ENCODE results near the gene NREP. TPM values are rescaled to one million over a fixed set of nuclear protein-coding genes. Genes with fewer than 3 reads are reported as not detected.

The NREP gene
- polyA plus RNA-seq, 3 donors, result 16.6 to 23.6 (median 17.1) TPM

DNA sequence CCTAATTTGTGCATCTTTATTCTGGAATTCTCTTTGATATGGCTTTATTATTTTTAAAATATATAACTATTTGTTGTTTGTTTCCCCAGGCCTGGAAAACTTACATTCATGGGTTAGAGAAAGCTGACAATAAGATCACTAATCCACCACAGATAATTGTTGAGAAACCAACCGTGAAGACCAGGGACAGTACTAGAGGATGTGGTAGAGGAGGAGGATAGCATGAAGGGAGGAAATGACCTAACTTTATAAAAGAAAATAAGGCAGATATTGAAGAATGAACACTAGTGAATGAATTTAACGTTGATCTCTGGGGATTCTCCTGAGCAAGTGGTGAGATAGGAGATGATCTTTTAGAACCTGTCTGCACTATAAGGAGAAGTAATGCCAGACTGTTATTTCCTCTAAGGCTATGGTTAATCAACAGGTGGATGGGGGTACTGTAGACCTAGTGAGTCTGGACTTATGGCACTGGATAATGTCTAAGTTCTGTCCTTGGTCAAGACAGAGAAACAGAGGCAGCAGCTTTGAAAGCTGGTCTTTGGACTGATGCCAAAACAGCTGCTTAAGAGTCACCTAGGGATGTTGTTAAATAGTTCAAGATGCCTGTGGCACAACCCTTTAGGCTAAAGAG, 52.4 kb downstream of the NREP start:
- Histone ChIP-seq H3K4me3 (replicated peaks in 1 of 3; ENCODE audit: low read depth in 2 of 3, low read length in 3 of 3) (no peak overlapping the region), H2AFZ (ENCODE audit: insufficient read depth, low read depth, low read length, poor library complexity, severe bottlenecking) (no peak overlapping the region), H3K27ac (ENCODE audit: low read depth in 1 of 2, low read length in 2 of 2) (no peak overlapping the region), H4K20me1 (ENCODE audit: insufficient read depth, low read length) (no peaks in the 10 kb centered on the region), H3K79me2 (ENCODE audit: insufficient read depth, low read length) (no peaks in the 10 kb centered on the region), H3K9ac (ENCODE audit: insufficient read depth, low read length, poor library complexity, severe bottlenecking) (no peak overlapping the region), H3K4me2 (replicated peaks; ENCODE audit: extremely low read depth, low read length, poor library complexity, severe bottlenecking) (no peak overlapping the region), H3K9me3 (replicated peaks in 1 of 2; ENCODE audit: control insufficient read depth in 1 of 2, insufficient read depth in 1 of 2, low read length in 2 of 2) (no peaks in the 10 kb centered on the region), H3K27me3 (ENCODE audit: control insufficient read depth in 2 of 2, insufficient read depth in 2 of 2, low read length in 2 of 2) (no peaks in the 10 kb centered on the region), H3K4me1 (ENCODE audit: control insufficient read depth in 1 of 2, insufficient read depth in 2 of 2, low read length in 2 of 2) (peaks cover 5% of the 10 kb centered on the region in 2 donors), H3K36me3 (replicated peaks in 1 of 2; ENCODE audit: control insufficient read depth in 1 of 2, insufficient read depth in 2 of 2, low read length in 2 of 2) (no peaks in the 10 kb centered on the region)
- Mint-ChIP-seq H3K4me1 (peaks cover 14% of the 10 kb centered on the region), H3K4me3 (no peak overlapping the region), H3K27me3 (ENCODE audit: low read depth in 3 of 3) (peaks cover 0 to 2% (median 0%) of the 10 kb centered on the region in 3 donors), H3K9me3 (peaks cover 0 to 1% (median 0%) of the 10 kb centered on the region in 7 donors), H3K36me3 (no peaks in the 10 kb centered on the region), H3K27ac (no peak overlapping the region)
- TF ChIP-seq, protein P1, sequence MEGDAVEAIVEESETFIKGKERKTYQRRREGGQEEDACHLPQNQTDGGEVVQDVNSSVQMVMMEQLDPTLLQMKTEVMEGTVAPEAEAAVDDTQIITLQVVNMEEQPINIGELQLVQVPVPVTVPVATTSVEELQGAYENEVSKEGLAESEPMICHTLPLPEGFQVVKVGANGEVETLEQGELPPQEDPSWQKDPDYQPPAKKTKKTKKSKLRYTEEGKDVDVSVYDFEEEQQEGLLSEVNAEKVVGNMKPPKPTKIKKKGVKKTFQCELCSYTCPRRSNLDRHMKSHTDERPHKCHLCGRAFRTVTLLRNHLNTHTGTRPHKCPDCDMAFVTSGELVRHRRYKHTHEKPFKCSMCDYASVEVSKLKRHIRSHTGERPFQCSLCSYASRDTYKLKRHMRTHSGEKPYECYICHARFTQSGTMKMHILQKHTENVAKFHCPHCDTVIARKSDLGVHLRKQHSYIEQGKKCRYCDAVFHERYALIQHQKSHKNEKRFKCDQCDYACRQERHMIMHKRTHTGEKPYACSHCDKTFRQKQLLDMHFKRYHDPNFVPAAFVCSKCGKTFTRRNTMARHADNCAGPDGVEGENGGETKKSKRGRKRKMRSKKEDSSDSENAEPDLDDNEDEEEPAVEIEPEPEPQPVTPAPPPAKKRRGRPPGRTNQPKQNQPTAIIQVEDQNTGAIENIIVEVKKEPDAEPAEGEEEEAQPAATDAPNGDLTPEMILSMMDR (IDR thresholded peaks at IDR 0.05), result no peak
- DNase-seq, result no peak
- 67% methylated on average over 1 of the region's 2 CpGs for WGBS (ENCODE audit: insufficient coverage)
- intact Hi-C loops (cut with micrococcal nuclease), result no loop called here

DNA sequence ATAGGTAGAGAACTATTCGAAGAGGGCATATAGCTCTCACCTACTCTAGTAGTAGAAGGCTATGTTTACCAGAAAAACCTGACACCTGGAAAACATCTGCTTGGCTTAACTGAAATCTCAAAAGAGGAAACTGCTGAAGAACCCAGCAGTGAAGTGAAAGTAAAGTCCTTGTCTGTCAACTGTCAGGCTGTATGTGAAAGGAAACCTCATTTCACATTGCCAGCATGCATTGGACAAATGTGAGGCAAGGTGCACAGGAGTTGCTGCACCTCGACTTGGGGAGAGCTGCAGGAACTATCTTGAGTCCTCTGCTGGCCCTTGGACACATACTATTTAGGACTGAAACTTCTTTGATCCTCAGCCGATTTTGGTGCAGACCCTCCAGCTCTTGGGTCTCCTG, 53.3 kb downstream of the NREP start:
- H3K9ac ChIP-seq (ENCODE audit: insufficient read depth, low read length, poor library complexity, severe bottlenecking), result no peak overlapping the region
- no peaks in the 10 kb centered on the region for H4K20me1 ChIP-seq (ENCODE audit: insufficient read depth, low read length)
- no peaks in the 10 kb centered on the region for H3K36me3 ChIP-seq (replicated peaks in 1 of 2; ENCODE audit: control insufficient read depth in 1 of 2, insufficient read depth in 2 of 2, low read length in 2 of 2)
- no peak overlapping the region for H3K27ac ChIP-seq (ENCODE audit: low read depth in 1 of 2, low read length in 2 of 2)
- DNase-seq, result peak; percentile 8 to 18 (median 9)
- peak overlapping the region in 1 of 3 experiments; percentile 32 for H3K4me3 ChIP-seq (replicated peaks in 1 of 3; ENCODE audit: low read depth in 2 of 3, low read length in 3 of 3)
- no peaks in the 10 kb centered on the region for H3K9me3 ChIP-seq (replicated peaks in 1 of 2; ENCODE audit: control insufficient read depth in 1 of 2, insufficient read depth in 1 of 2, low read length in 2 of 2)
- H3K27me3 Mint-ChIP-seq (ENCODE audit: low read depth in 3 of 3), result peaks cover 2% of the 10 kb centered on the region in 3 donors
- H3K4me1 ChIP-seq (ENCODE audit: control insufficient read depth in 1 of 2, insufficient read depth in 2 of 2, low read length in 2 of 2), result peaks cover 5% of the 10 kb centered on the region in 2 donors
- H3K36me3 Mint-ChIP-seq, result no peaks in the 10 kb centered on the region
- H3K9me3 Mint-ChIP-seq, result peaks cover 0 to 2% (median 0%) of the 10 kb centered on the region in 7 donors
- H3K79me2 ChIP-seq (ENCODE audit: insufficient read depth, low read length), result no peaks in the 10 kb centered on the region
- peak overlapping the region; percentile 55 for H2AFZ ChIP-seq (ENCODE audit: insufficient read depth, low read depth, low read length, poor library complexity, severe bottlenecking)
- H3K4me1 Mint-ChIP-seq, result peaks cover 17% of the 10 kb centered on the region
- peak overlapping the region in 2 of 7 donors; percentile 64 to 70 for H3K27ac Mint-ChIP-seq
- H3K27me3 ChIP-seq (ENCODE audit: control insufficient read depth in 2 of 2, insufficient read depth in 2 of 2, low read length in 2 of 2), result no peaks in the 10 kb centered on the region
- peak overlapping the region; percentile 37 for H3K4me2 ChIP-seq (replicated peaks; ENCODE audit: extremely low read depth, low read length, poor library complexity, severe bottlenecking)
- no peak overlapping the region for H3K4me3 Mint-ChIP-seq
- intact Hi-C loops (cut with micrococcal nuclease), result no loop called here
- TF ChIP-seq, protein P1 (IDR thresholded peaks at IDR 0.05), result no peak
- WGBS (ENCODE audit: insufficient coverage), result 0% methylated on average over 1 of the region's 3 CpGs

All from CD14-positive monocyte (primary cell).